Fibroblast of the aortic adventitia (primary cell): ENCODE measurements around the gene SLC4A5. TPM values are rescaled to one million over a fixed set of nuclear protein-coding genes. Genes with fewer than 3 reads are reported as not detected.

ENCODE experiments used
- DNase-seq: peaks from one replicate; pipeline ENCODE4 v3.0.0-alpha.2; 2010; ENCODE audit warnings: low read depth
- H3K4me3 ChIP-seq: 2 replicates; pipeline ENCODE4 v1.5.1; 2011; ENCODE audit warnings: low read depth, mild to moderate bottlenecking, control low read depth, low read length, moderate library complexity
- CTCF ChIP-seq: IDR thresholded peaks from 2 replicates; pipeline ENCODE4 v1.5.1; 2011; ENCODE audit warnings: mild to moderate bottlenecking, low read length, control low read depth, inconsistent platforms; ENCODE audit not compliant: insufficient read depth
- total RNA-seq: library from RNA; depleted of rRNA; stranded (reverse); fragments of >200 nt; gene quantifications from 2 replicates; pipeline ENCODE4 v1.2.3, GENCODE V29; 2012; ENCODE audit warnings: low replicate concordance

SLC4A5 gene
- total RNA-seq, 1 donor, result 0.45 TPM

GRCh38 chr2:74333175-74333574 is 10.0 kb downstream of the SLC4A5 start:
- no peak overlapping the region for H3K4me3 ChIP-seq
- peak; percentile 54 for DNase-seq
- peak; percentile 57 for TF ChIP-seq CTCF

- no peak for TF ChIP-seq CTCF
- no peak overlapping the region for H3K4me3 ChIP-seq
- DNase-seq, result no peak
Observed at GRCh38 chr2:74332550-74333174, 10.6 kb downstream of the SLC4A5 start.

- TF ChIP-seq CTCF, result no peak
- DNase-seq, result no peak
Observed at GRCh38 chr2:74328573-74328972, 14.6 kb downstream of the SLC4A5 start.

GRCh38 chr2:74328074-74328473 is 15.1 kb downstream of the SLC4A5 start:
- TF ChIP-seq CTCF, result no peak
- H3K4me3 ChIP-seq, result no peak overlapping the region
- no peak for DNase-seq

More at GRCh38 chr2:74328573-74328972, 14.6 kb downstream of the SLC4A5 start:
- H3K4me3 ChIP-seq, result no peak overlapping the region

GRCh38 chr2:74327627-74328026 is 15.6 kb downstream of the SLC4A5 start:
- H3K4me3 ChIP-seq, result no peak overlapping the region
- no peak for DNase-seq
- TF ChIP-seq CTCF, result no peak

GRCh38 chr2:74327199-74327598 is 16.0 kb downstream of the SLC4A5 start:
- TF ChIP-seq CTCF, result no peak
- H3K4me3 ChIP-seq, result no peak overlapping the region
- DNase-seq, result no peak

GRCh38 chr2:74325815-74326214 is 17.4 kb downstream of the SLC4A5 start:
- no peak overlapping the region for H3K4me3 ChIP-seq
- no peak for TF ChIP-seq CTCF
- DNase-seq, result no peak
